ENCODE measurements around the gene MAPT. TPM values are rescaled to one million over a fixed set of nuclear protein-coding genes. Genes with fewer than 3 reads are reported as not detected.

MAPT gene
- polyA plus RNA-seq, 1 experiment = 0.16 TPM

DNA sequence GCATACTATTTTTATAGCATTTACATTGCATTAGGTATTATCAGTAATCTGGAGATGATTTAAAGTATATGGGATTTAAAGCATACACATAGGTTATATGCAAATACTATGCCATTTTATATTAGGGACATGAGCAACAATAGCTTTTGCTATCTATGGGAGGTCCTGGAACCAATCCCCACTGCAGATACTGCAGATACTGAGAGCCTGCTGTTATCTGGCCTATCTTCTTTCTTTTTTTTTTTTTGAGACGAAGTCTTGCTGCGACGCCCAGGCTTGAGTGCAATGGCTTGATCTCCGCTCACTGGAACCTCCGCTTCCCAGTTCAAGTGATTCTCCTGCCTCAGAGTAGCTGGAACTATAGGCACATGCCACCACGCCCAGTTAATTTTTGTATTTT, 142.1 kb downstream of the MAPT start:
- Histone ChIP-seq H3K27me3 (ENCODE audit: control insufficient read depth, insufficient read depth, low read length) (no peaks in the 10 kb centered on the region), H3K36me3 (ENCODE audit: control insufficient read depth, insufficient read depth, low read length) (peaks cover 45% of the 10 kb centered on the region), H3K4me3 (ENCODE audit: low read depth, low read length) (no peak overlapping the region)
- no peak for DNase-seq (ENCODE audit: low read depth)
- ChIA-PET CTCF (interaction anchor here (0.7 to 6.6 kb wide), 6 partner anchors 8 to 176 kb away, joined by 3 to 30 read pairs (median 4); no protein-coding TSS in a partner anchor), POLR2A (interaction anchor here (0.7 kb wide), 1 partner anchor 35 kb away, joined by 11 read pairs; no protein-coding TSS in a partner anchor)
- TF ChIP-seq, protein P1, sequence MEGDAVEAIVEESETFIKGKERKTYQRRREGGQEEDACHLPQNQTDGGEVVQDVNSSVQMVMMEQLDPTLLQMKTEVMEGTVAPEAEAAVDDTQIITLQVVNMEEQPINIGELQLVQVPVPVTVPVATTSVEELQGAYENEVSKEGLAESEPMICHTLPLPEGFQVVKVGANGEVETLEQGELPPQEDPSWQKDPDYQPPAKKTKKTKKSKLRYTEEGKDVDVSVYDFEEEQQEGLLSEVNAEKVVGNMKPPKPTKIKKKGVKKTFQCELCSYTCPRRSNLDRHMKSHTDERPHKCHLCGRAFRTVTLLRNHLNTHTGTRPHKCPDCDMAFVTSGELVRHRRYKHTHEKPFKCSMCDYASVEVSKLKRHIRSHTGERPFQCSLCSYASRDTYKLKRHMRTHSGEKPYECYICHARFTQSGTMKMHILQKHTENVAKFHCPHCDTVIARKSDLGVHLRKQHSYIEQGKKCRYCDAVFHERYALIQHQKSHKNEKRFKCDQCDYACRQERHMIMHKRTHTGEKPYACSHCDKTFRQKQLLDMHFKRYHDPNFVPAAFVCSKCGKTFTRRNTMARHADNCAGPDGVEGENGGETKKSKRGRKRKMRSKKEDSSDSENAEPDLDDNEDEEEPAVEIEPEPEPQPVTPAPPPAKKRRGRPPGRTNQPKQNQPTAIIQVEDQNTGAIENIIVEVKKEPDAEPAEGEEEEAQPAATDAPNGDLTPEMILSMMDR (IDR thresholded peaks at IDR 0.05; ENCODE audit: insufficient read depth, low read depth, low read length) = no peak

DNA sequence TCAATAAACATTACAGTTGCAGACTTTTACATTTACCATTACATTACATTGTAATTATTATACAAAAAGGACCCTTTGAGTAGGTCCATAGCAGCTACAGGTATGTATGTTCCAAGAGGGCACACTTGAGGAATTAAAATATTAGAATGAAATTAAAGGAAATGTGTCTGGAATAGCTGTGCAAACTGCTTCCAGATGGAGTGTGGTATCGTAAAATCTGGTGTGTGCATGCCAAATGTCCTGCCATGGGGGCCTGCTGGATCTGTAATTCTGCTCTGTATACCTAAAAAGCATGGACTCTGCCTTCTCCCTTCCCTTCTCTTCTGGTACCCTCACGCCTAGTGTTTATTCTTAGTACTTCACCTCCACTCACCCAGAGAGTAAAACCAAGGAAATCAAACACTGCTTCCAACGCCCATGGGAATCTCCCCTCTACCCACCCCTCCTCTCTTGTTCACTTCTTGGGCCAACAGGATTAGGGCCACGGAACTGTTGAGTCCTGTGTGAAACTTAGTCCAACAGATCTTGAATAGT, 143.4 kb downstream of the MAPT start:
- ChIA-PET CTCF (interaction anchor here (1.3 to 2.0 kb wide), 3 partner anchors 9 to 175 kb away, joined by 3 to 9 read pairs (median 7); no protein-coding TSS in a partner anchor), POLR2A (interaction anchor here (0.6 kb wide), 1 partner anchor 179 kb away, joined by 5 read pairs; no protein-coding TSS in a partner anchor)
- no peak overlapping the region for H3K4me3 ChIP-seq (ENCODE audit: low read depth, low read length)
- H3K36me3 ChIP-seq (ENCODE audit: control insufficient read depth, insufficient read depth, low read length) = peaks cover 37% of the 10 kb centered on the region
- DNase-seq (ENCODE audit: low read depth) = no peak
- TF ChIP-seq, protein P1 (IDR thresholded peaks at IDR 0.05; ENCODE audit: insufficient read depth, low read depth, low read length) = no peak
- H3K27me3 ChIP-seq (ENCODE audit: control insufficient read depth, insufficient read depth, low read length) = no peaks in the 10 kb centered on the region

DNA sequence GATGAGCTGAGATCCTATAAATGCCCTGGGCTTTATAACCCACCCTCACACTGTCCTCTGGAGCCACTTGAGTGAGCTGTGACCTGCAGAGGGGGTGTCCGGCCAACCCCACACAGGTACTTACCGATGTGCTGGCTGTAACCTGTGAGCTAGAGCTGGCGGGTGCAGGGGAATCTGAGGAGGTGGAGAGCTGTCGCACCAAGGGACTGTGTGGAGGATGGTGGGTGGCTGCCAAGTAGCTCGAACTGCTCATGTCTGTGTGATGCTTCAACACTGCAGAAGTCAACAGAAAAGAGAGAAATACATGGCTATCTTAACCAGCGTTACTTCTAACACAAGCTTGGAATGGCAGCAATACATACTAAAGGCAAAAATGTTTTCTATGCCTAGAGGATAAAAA, 144.1 kb downstream of the MAPT start:
- ChIA-PET POLR2A (no interaction called here), CTCF (interaction anchor here (1.0 to 2.0 kb wide), 5 partner anchors 9 to 177 kb away, joined by 3 to 9 read pairs (median 5); no protein-coding TSS in a partner anchor)
- no peak overlapping the region for H3K4me3 ChIP-seq (ENCODE audit: low read depth, low read length)
- peaks cover 33% of the 10 kb centered on the region for H3K36me3 ChIP-seq (ENCODE audit: control insufficient read depth, insufficient read depth, low read length)
- no peaks in the 10 kb centered on the region for H3K27me3 ChIP-seq (ENCODE audit: control insufficient read depth, insufficient read depth, low read length)
- no peak for DNase-seq (ENCODE audit: low read depth)
- TF ChIP-seq, protein P1 (IDR thresholded peaks at IDR 0.05; ENCODE audit: insufficient read depth, low read depth, low read length) = no peak

DNA sequence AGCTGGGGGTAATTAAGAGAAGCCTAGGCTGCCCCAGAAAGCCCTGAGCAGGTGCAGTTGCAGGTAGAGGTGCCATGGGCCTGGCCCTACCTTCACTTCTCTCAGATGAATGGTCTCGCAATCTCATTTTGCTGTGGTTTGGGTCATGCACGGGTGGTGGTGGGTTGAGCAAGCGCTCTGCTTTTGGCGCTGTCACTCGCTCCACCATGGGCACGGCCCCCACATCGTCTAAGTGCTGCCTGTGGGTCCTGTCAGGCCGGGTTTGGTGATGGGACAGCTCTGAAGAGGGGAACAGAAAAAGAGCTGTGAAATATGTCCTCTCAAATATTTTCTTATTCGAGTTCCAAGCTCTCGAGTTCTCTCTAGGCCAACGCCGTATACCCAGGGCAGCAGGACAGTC, 144.6 kb downstream of the MAPT start:
- H3K4me3 ChIP-seq (ENCODE audit: low read depth, low read length) = no peak overlapping the region
- CTCF ChIA-PET = interaction anchor here (0.8 to 2.0 kb wide), 6 partner anchors 10 to 176 kb away, joined by 3 to 9 read pairs (median 4); no protein-coding TSS in a partner anchor
- H3K27me3 ChIP-seq (ENCODE audit: control insufficient read depth, insufficient read depth, low read length) = no peaks in the 10 kb centered on the region
- POLR2A ChIA-PET = no interaction called here
- peaks cover 30% of the 10 kb centered on the region for H3K36me3 ChIP-seq (ENCODE audit: control insufficient read depth, insufficient read depth, low read length)
- TF ChIP-seq, protein P1 (IDR thresholded peaks at IDR 0.05; ENCODE audit: insufficient read depth, low read depth, low read length) = no peak
- no peak for DNase-seq (ENCODE audit: low read depth)

DNA sequence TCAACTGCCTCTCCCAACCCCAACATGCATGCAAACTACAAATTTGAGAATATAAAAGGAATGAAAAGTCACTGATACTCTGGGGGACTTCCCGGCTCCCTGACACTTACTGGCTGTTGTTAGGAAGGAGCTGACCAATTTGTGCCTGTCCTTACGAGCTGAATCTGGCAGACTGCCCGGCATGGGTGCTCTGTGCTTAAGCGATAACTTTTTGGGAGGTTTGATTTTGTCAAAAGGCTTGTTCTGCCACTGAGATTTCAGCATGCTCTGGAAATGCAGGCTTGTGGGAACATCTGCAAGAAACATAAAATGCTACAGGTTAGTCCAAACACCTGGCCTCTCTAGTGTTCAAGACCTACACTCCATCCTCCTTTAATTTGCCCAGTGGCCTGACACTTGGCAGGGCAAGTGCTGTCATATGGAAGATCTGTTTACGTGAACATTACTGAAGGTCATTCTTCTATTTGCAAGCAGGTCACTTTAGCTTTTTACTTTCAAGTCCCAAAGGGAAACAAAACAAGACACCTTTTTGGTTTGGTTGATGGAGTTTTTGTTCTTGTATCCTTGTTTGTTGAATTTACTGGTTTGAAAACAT, 145.3 kb downstream of the MAPT start:
- Histone ChIP-seq H3K27me3 (ENCODE audit: control insufficient read depth, insufficient read depth, low read length) (no peaks in the 10 kb centered on the region), H3K4me3 (ENCODE audit: low read depth, low read length) (no peak overlapping the region), H3K36me3 (ENCODE audit: control insufficient read depth, insufficient read depth, low read length) (peaks cover 27% of the 10 kb centered on the region)
- DNase-seq (ENCODE audit: low read depth) = no peak
- CTCF ChIA-PET = interaction anchor here (0.8 to 1.7 kb wide), 4 partner anchors 22 to 176 kb away, joined by 4 to 7 read pairs (median 4); no protein-coding TSS in a partner anchor
- POLR2A ChIA-PET = no interaction called here
- TF ChIP-seq, protein P1 (IDR thresholded peaks at IDR 0.05; ENCODE audit: insufficient read depth, low read depth, low read length) = no peak
